ENCODE measurements around the gene SPTBN2.

Gene SPTBN2

GRCh38 chr11:66723693-66724092, 5.3 kb downstream of the SPTBN2 start:
- no peak for ATAC-seq (ENCODE audit: insufficient read depth, low read depth)
- H3K27me3 ChIP-seq (ENCODE audit: insufficient read depth, low read length, poor library complexity), result peaks cover 33% of the 10 kb centered on the region
- H3K9ac ChIP-seq (ENCODE audit: low read depth, low read length), result no peak overlapping the region
- DNase-seq, result no peak
- H3K4me3 ChIP-seq (ENCODE audit: low read depth in 1 of 2, low read length in 2 of 2), result no peak overlapping the region
- no peak overlapping the region for H3K4me2 ChIP-seq (ENCODE audit: insufficient read depth, low read length)
- no peaks in the 10 kb centered on the region for H3K79me2 ChIP-seq (ENCODE audit: insufficient read depth, low read length)
- no peak overlapping the region for H3K27ac ChIP-seq (ENCODE audit: low read length)
- H3K4me1 ChIP-seq (ENCODE audit: insufficient read depth, low read length), result peaks cover 17% of the 10 kb centered on the region
- no peak overlapping the region for H2AFZ ChIP-seq (ENCODE audit: low read depth, low read length)
- no peaks in the 10 kb centered on the region for H3K9me3 ChIP-seq (ENCODE audit: insufficient read depth, low read length, severe bottlenecking)
- no peaks in the 10 kb centered on the region for H3K36me3 ChIP-seq (ENCODE audit: insufficient read depth, low read length)
- TF ChIP-seq EZH2 (IDR thresholded peaks at IDR 0.05; ENCODE audit: borderline replicate concordance, low read depth, low read length, severe bottlenecking) (no peak), CTCF (IDR thresholded peaks at IDR 0.05; ENCODE audit: borderline replicate concordance, extremely low read depth, low read length, poor library complexity, severe bottlenecking) (no peak)
- H4K20me1 ChIP-seq (ENCODE audit: insufficient read depth, low read length), result 0 out of 2 replicates have a peak, but pooled peaks cover 5% of the 10 kb centered on the region

- Histone ChIP-seq H3K4me2 (ENCODE audit: insufficient read depth, low read length) (no peak overlapping the region), H3K4me1 (ENCODE audit: insufficient read depth, low read length) (peaks cover 17% of the 10 kb centered on the region), H3K9ac (ENCODE audit: low read depth, low read length) (no peak overlapping the region), H3K9me3 (ENCODE audit: insufficient read depth, low read length, severe bottlenecking) (no peaks in the 10 kb centered on the region), H3K36me3 (ENCODE audit: insufficient read depth, low read length) (no peaks in the 10 kb centered on the region), H2AFZ (ENCODE audit: low read depth, low read length) (no peak overlapping the region), H4K20me1 (ENCODE audit: insufficient read depth, low read length) (0 out of 2 replicates have a peak, but pooled peaks cover 3% of the 10 kb centered on the region), H3K4me3 (ENCODE audit: low read depth in 1 of 2, low read length in 2 of 2) (no peak overlapping the region), H3K27me3 (ENCODE audit: insufficient read depth, low read length, poor library complexity) (peaks cover 28% of the 10 kb centered on the region), H3K79me2 (ENCODE audit: insufficient read depth, low read length) (no peaks in the 10 kb centered on the region), H3K27ac (ENCODE audit: low read length) (no peak overlapping the region)
- ATAC-seq (ENCODE audit: insufficient read depth, low read depth) (no peak), DNase-seq (no peak)
- TF ChIP-seq CTCF (IDR thresholded peaks at IDR 0.05; ENCODE audit: borderline replicate concordance, extremely low read depth, low read length, poor library complexity, severe bottlenecking) (no peak), EZH2 (IDR thresholded peaks at IDR 0.05; ENCODE audit: borderline replicate concordance, low read depth, low read length, severe bottlenecking) (no peak)
Measured at GRCh38 chr11:66722745-66723651, 6.0 kb downstream of the SPTBN2 start.

GRCh38 chr11:66721939-66722338, 7.1 kb downstream of the SPTBN2 start:
- H3K4me1 ChIP-seq (ENCODE audit: insufficient read depth, low read length), result peaks cover 17% of the 10 kb centered on the region
- DNase-seq (no peak), ATAC-seq (ENCODE audit: insufficient read depth, low read depth) (no peak)
- no peaks in the 10 kb centered on the region for H3K36me3 ChIP-seq (ENCODE audit: insufficient read depth, low read length)
- no peak overlapping the region for H3K4me2 ChIP-seq (ENCODE audit: insufficient read depth, low read length)
- TF ChIP-seq CTCF (IDR thresholded peaks at IDR 0.05; ENCODE audit: borderline replicate concordance, extremely low read depth, low read length, poor library complexity, severe bottlenecking) (no peak), EZH2 (IDR thresholded peaks at IDR 0.05; ENCODE audit: borderline replicate concordance, low read depth, low read length, severe bottlenecking) (no peak)
- H3K27me3 ChIP-seq (ENCODE audit: insufficient read depth, low read length, poor library complexity), result peaks cover 20% of the 10 kb centered on the region
- no peaks in the 10 kb centered on the region for H4K20me1 ChIP-seq (ENCODE audit: insufficient read depth, low read length)
- H2AFZ ChIP-seq (ENCODE audit: low read depth, low read length), result no peak overlapping the region
- H3K79me2 ChIP-seq (ENCODE audit: insufficient read depth, low read length), result no peaks in the 10 kb centered on the region
- H3K9me3 ChIP-seq (ENCODE audit: insufficient read depth, low read length, severe bottlenecking), result no peaks in the 10 kb centered on the region
- no peak overlapping the region for H3K9ac ChIP-seq (ENCODE audit: low read depth, low read length)
- H3K27ac ChIP-seq (ENCODE audit: low read length), result no peak overlapping the region
- no peak overlapping the region for H3K4me3 ChIP-seq (ENCODE audit: low read depth in 1 of 2, low read length in 2 of 2)
